OCI-LY7 (cell line): ENCODE results near the gene GRB7.

Experiments used
- EZH2phosphoT487 ChIP-seq: fragments of 200-600 bp; sonication (generic); IDR thresholded peaks from 2 replicates; pipeline ENCODE4 v1.6.1; 2018; ENCODE audit warnings: low read depth, borderline replicate concordance, mild to moderate bottlenecking, mixed run types, antibody characterized with exemption, low read length, moderate library complexity, mixed read lengths
- TF ChIP-seq, protein P1 (sequence below): fragments of 200-600 bp; sonication (generic); conservative IDR thresholded peaks from 2 replicates; pipeline ENCODE4 v1.5.1; 2014; ENCODE audit warnings: mild to moderate bottlenecking, antibody characterized with exemption, low read length, moderate library complexity, mixed read lengths

- TF ChIP-seq, protein P1, sequence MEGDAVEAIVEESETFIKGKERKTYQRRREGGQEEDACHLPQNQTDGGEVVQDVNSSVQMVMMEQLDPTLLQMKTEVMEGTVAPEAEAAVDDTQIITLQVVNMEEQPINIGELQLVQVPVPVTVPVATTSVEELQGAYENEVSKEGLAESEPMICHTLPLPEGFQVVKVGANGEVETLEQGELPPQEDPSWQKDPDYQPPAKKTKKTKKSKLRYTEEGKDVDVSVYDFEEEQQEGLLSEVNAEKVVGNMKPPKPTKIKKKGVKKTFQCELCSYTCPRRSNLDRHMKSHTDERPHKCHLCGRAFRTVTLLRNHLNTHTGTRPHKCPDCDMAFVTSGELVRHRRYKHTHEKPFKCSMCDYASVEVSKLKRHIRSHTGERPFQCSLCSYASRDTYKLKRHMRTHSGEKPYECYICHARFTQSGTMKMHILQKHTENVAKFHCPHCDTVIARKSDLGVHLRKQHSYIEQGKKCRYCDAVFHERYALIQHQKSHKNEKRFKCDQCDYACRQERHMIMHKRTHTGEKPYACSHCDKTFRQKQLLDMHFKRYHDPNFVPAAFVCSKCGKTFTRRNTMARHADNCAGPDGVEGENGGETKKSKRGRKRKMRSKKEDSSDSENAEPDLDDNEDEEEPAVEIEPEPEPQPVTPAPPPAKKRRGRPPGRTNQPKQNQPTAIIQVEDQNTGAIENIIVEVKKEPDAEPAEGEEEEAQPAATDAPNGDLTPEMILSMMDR = no peak
- no peak for TF ChIP-seq EZH2phosphoT487
Measured at GRCh38 chr17:39715375-39716072, 22.2 kb upstream of the GRB7 start.
